WI38 (cell line): ENCODE results near the gene DYNC2H1.

Experiments used
- H3K4me3 ChIP-seq: 2 replicates; pipeline ENCODE4 v1.5.1; 2011; ENCODE audit warnings: low read depth, mild to moderate bottlenecking, control low read depth, low read length
- CTCF ChIP-seq: IDR thresholded peaks from 2 replicates; pipeline ENCODE4 v1.5.1; 2012; ENCODE audit warnings: low read depth, mild to moderate bottlenecking, control low read depth, low read length

DYNC2H1 gene

DNA sequence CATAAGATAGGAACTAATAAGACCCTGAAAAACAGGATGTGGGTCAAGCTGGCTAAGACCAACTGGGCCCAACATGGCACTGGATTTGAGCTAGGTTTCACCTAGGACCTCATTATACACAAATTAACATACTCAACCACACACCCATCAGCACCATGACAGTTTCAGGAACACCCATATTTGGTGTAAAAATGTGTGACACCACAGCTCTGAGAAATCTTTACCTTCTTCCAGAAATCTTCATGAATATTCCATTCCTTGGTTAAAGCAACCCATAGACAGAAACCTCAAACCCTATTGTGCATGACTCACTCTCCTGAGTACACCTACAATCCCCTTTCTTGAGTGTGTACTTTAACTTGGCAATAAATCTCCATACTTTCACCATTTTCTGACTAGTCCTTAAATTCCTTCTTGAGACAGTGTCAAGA is 378.8 kb downstream of the DYNC2H1 start:
- TF ChIP-seq CTCF, result no peak
- H3K4me3 ChIP-seq, result no peak overlapping the region

GRCh38 chr11:103488579-103488978 is 379.4 kb downstream of the DYNC2H1 start:
- H3K4me3 ChIP-seq, result no peak overlapping the region
- no peak for TF ChIP-seq CTCF

GRCh38 chr11:103491777-103492176 is 382.6 kb downstream of the DYNC2H1 start:
- TF ChIP-seq CTCF, result no peak
- H3K4me3 ChIP-seq, result no peak overlapping the region

DNA sequence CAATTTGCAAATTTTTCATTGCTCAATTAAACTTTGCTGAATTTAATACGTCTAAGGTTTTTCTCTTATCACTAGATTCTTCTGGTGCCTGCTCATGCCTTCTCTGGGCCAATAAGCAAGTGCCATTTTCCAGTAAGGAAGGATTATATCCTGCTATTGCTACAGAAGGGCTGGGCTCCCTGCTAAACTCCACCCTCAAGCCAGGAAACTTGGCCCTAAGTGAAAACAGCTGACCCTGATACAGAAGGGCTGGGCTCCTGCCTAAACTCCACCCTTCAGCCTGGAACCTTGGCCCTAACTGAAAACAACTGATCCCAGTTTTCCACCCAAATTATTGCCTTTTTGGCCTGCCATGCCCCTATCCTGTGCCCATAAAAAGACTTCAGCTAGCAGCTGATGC is 385.3 kb downstream of the DYNC2H1 start:
- H3K4me3 ChIP-seq, result no peak overlapping the region
- no peak for TF ChIP-seq CTCF

DNA sequence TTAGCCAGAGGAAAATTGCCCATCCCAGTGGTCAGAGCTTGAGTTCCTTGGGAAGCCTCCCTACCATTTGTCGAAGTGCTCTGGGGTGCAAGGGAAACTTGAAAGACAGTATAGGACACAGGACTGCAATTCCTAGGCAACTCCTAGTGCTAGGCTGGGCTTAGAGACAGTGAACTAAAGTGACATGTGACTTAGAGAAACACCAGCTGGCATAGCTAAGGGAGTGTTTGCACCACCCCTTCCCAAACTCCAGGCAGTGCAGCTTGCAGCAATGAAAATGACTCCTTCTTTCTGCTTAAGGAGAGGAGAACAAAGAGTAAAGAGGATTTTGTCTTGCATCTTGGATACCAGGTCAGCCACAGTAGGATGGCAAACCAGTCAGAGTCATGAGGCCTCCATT is 388.0 kb downstream of the DYNC2H1 start:
- no peak for TF ChIP-seq CTCF
- H3K4me3 ChIP-seq, result no peak overlapping the region

- no peak overlapping the region for H3K4me3 ChIP-seq
- TF ChIP-seq CTCF, result no peak
These were observed 390.6 kb downstream of the DYNC2H1 start for GRCh38 chr11:103499710-103500340.

DNA sequence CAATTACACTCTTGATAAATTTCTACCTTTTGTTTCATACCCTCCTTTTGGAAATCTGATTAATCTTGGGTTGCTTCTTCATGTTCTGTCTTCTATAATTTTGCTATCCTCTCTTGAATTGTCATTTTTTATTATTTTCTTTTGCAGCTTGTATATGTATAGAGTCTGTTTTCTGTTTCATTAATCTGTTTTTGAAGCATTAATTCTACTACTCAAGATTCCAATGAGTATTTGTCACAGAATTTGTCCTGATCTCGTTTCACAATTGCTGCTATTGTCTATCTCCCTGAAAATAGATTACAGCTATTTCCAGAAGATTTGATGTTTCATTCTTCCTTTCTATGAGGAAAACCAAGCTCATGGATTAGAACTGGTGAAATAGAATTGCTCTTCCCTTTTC is 406.1 kb downstream of the DYNC2H1 start:
- no peak overlapping the region for H3K4me3 ChIP-seq
- TF ChIP-seq CTCF, result no peak
